HepG2 (cell line): Measurements from ENCODE around the gene S100A16. TPM values are rescaled to one million over a fixed set of nuclear protein-coding genes. Genes with fewer than 3 reads are reported as not detected.

Experiments used
- ATAC-seq: fragments of 200-7000 bp; cut with Tn5 transposase; 3 replicates; pipeline ENCODE4 v1.9.1; 2020; ENCODE audit warnings: mild to moderate bottlenecking, moderate library complexity
- BruUV-seq: library from RNA; stranded (reverse); fragments of 400-500 nt; replicated peaks from 2 replicates; lab custom pipeline; 2021; lab: Mats Ljungman, UMichigan
- CTCF ChIA-PET: fragments of 300-600 bp; formaldehyde crosslinking; extraction: SDS; loops from one replicate; lab custom pipeline; 2021; ENCODE audit warnings: low total read pairs, inconsistent platforms, low intra/inter-chr PET ratio; lab: Yijun Ruan, JAX
- POLR2A ChIA-PET: fragments of 350-600 bp; sonication (Branson Sonifier 250); formaldehyde crosslinking; loops from one replicate; lab custom pipeline; 2020; ENCODE audit warnings: antibody characterized with exemption, inconsistent platforms; lab: Yijun Ruan, JAX
- DNase-seq: peaks from one replicate; pipeline ENCODE4 v3.0.0-alpha.2; 2015; ENCODE audit warnings: low spot score
- FAIRE-seq: peaks from 3 replicates; lab custom pipeline; 2011; peaks lifted over from hg19 to GRCh38; lab: Jason Lieb, UNC
- H2AFZ ChIP-seq: one replicate; pipeline ENCODE4 v1.6.1; 2011; ENCODE audit warnings: low read length, inconsistent platforms
- H3K27ac ChIP-seq: fragments of 300-600 bp; 3 replicates; pipeline ENCODE4 v1.8.0; 2011; ENCODE audit warnings: mixed run types, mild to moderate bottlenecking, mixed read lengths, low read length, inconsistent platforms; ENCODE audit not compliant: insufficient read depth; ENCODE audit errors: extremely low read length
- H3K27me3 ChIP-seq, 2 experiments: fragments of 200-600 bp in 1 of 2; 2 replicates in 1 of 2; 3 replicates in 1 of 2; pipeline versions ENCODE4 v1.6.0 to v1.8.0; 2011; ENCODE audit warnings: low read length in 2 of 2, mild to moderate bottlenecking in 2 of 2, moderate library complexity in 2 of 2, inconsistent platforms in 1 of 2; ENCODE audit not compliant: insufficient read depth in 2 of 2, control insufficient read depth in 1 of 2
- H3K36me3 ChIP-seq, 2 experiments: fragments of 200-600 bp in 1 of 2; replicated peaks in 1 of 2; 2 replicates in 1 of 2; 3 replicates in 1 of 2; pipeline versions ENCODE4 v1.5.1 to v1.8.0; 2011; ENCODE audit warnings: low read length in 2 of 2, inconsistent platforms in 1 of 2; ENCODE audit not compliant: insufficient read depth in 2 of 2, control insufficient read depth in 1 of 2
- H3K4me1 ChIP-seq: 2 replicates; pipeline ENCODE4 v1.5.1; 2012; ENCODE audit warnings: low read length, inconsistent platforms; ENCODE audit not compliant: insufficient read depth
- H3K4me2 ChIP-seq: 2 replicates; pipeline ENCODE4 v1.6.0; 2011; ENCODE audit warnings: low read depth, low read length, inconsistent platforms
- H3K4me3 ChIP-seq, 3 experiments: fragments of 200-600 bp in 1 of 3; sonication (generic), shearing (Covaris generic) in 1 of 3; replicated peaks in 1 of 3; 2 replicates each; pipeline ENCODE4 v1.5.1; 2011 to 2016; ENCODE audit warnings: low read length in 3 of 3, inconsistent platforms in 2 of 3, low read depth in 2 of 3, mild to moderate bottlenecking in 2 of 3, control low read depth in 1 of 3, mixed read lengths in 1 of 3; ENCODE audit not compliant: insufficient read depth in 1 of 3
- H3K79me2 ChIP-seq: one replicate; pipeline ENCODE4 v1.6.1; 2011; ENCODE audit warnings: low read length, inconsistent platforms; ENCODE audit not compliant: insufficient read depth
- H3K9ac ChIP-seq: 2 replicates; pipeline ENCODE4 v1.6.0; 2011; ENCODE audit warnings: mild to moderate bottlenecking, low read depth, low read length, inconsistent platforms; ENCODE audit not compliant: insufficient read depth
- H3K9me3 ChIP-seq: 2 replicates; pipeline ENCODE4 v1.5.1; 2012; ENCODE audit warnings: mild to moderate bottlenecking, low read length
- H4K20me1 ChIP-seq: 2 replicates; pipeline ENCODE4 v1.6.0; 2011; ENCODE audit warnings: inconsistent platforms, mild to moderate bottlenecking, low read length, moderate library complexity; ENCODE audit not compliant: insufficient read depth
- HOXA7 ChIP-seq: sonication (generic); formaldehyde crosslinking; IDR thresholded peaks from 2 replicates; pipeline ENCODE4 v1.8.1; 2022; ENCODE audit warnings: mild to moderate bottlenecking, missing genetic modification reagents, moderate library complexity
- KAT2B ChIP-seq: fragments of 150-350 bp; IDR thresholded peaks from 2 replicates; pipeline ENCODE4 v1.6.1; 2014; ENCODE audit warnings: low read depth, low read length, borderline replicate concordance
- KLF9 ChIP-seq: IDR thresholded peaks from 2 replicates; pipeline ENCODE4 v1.6.1; 2016; ENCODE audit warnings: low read depth
- MED13 ChIP-seq: sonication (generic); formaldehyde crosslinking; IDR thresholded peaks from 2 replicates; pipeline ENCODE4 v1.5.0; 2020; ENCODE audit warnings: missing genetic modification reagents
- PRDM15 ChIP-seq: sonication (generic); formaldehyde crosslinking; IDR thresholded peaks from 2 replicates; pipeline ENCODE4 v1.4.0; 2020; ENCODE audit warnings: missing genetic modification reagents
- SMYD3 ChIP-seq: sonication (generic); formaldehyde crosslinking; IDR thresholded peaks from 2 replicates; pipeline ENCODE4 v1.8.1; 2023; ENCODE audit warnings: mild to moderate bottlenecking, missing genetic modification reagents
- TFDP2 ChIP-seq: sonication (generic); formaldehyde crosslinking; IDR thresholded peaks from 2 replicates; pipeline ENCODE4 v1.4.0; 2020; ENCODE audit warnings: missing genetic modification reagents
- YEATS4 ChIP-seq: sonication (generic); formaldehyde crosslinking; IDR thresholded peaks from 2 replicates; pipeline ENCODE4 v1.4.0; 2020; ENCODE audit warnings: missing genetic modification reagents, borderline replicate concordance
- ZNF546 ChIP-seq: sonication (generic); formaldehyde crosslinking; conservative IDR thresholded peaks from 2 replicates; pipeline ENCODE4 v1.8.1; 2023; ENCODE audit warnings: mild to moderate bottlenecking, missing genetic modification reagents
- ZNF616 ChIP-seq: sonication (generic); formaldehyde crosslinking; IDR thresholded peaks from 2 replicates; pipeline ENCODE4 v1.5.0; 2020; ENCODE audit warnings: low read depth, mild to moderate bottlenecking, missing genetic modification reagents
- ZNF687 ChIP-seq: sonication (generic); formaldehyde crosslinking; IDR thresholded peaks from 2 replicates; pipeline ENCODE4 v1.5.1; 2020; ENCODE audit warnings: mild to moderate bottlenecking, missing genetic modification reagents, moderate library complexity
- ZNF746 ChIP-seq: sonication (generic); formaldehyde crosslinking; IDR thresholded peaks from 2 replicates; pipeline ENCODE4 v1.8.0; 2022; ENCODE audit warnings: mild to moderate bottlenecking, missing genetic modification reagents
- WGBS: methylation state at CpG from one replicate; pipeline ENCODE4 v1.1.6; 2017; ENCODE audit warnings: low lambda C conversion rate; 5-methylcytosine and 5-hydroxymethylcytosine counted together
- in situ Hi-C: cut with HindIII; loops from 2 replicates; pipeline ENCODE4 v1.10.0; 2017; ENCODE audit warnings: low pct_unique_long_range_greater_than_20kb; ENCODE audit not compliant: extremely low pct_ligation_motif_present
- intact Hi-C: fragments of 100-400 bp; cut with micrococcal nuclease; formaldehyde crosslinking; loops from one replicate; pipeline ENCODE4 v1.10.0; 2022; ENCODE audit not compliant: unreplicated experiment
- polyA plus RNA-seq, 8 experiments: library from polyadenylated mRNA; depleted of rRNA in 3 of 8; stranded (reverse) in 7 of 8; unstranded in 1 of 8; fragments of >200 nt; fragmentation: Illumina TruSeq in 4 of 8; extraction: Trizol in 4 of 8; gene quantifications; 2 replicates each; pipeline versions ENCODE4 v1.2.1 to v1.2.3, GENCODE V29; 2011 to 2016; ENCODE audit warnings: low read depth in 4 of 8, missing spikeins in 1 of 8, mixed read lengths in 1 of 8; ENCODE audit not compliant: insufficient read depth in 1 of 8
- total RNA-seq, 5 experiments: library from RNA; depleted of rRNA; stranded (reverse); fragments of >200 nt; fragmentation: Illumina TruSeq; extraction: Trizol; gene quantifications; 2 replicates each; pipeline ENCODE4 v1.2.3, GENCODE V29; 2016; ENCODE audit warnings: low read depth in 1 of 5
- TF ChIP-seq, protein P1 (sequence below): sonication (generic); formaldehyde crosslinking; IDR thresholded peaks from 2 replicates; pipeline ENCODE4 v1.5.0; 2020; ENCODE audit warnings: mild to moderate bottlenecking, missing genetic modification reagents, moderate library complexity

The S100A16 gene
- total and polyA plus RNA-seq, 2 of the 13 experiments (the other 11 are each of a cell fraction or from before 2014, with no cell fraction given) = 46.0 to 195 TPM

GRCh38 chr1:153624965-153625611 is 12.2 kb upstream of the S100A16 start:
- no peak overlapping the region for H3K4me3 ChIP-seq
- H2AFZ ChIP-seq = no peak overlapping the region
- peaks cover 29% of the 10 kb centered on the region for H3K79me2 ChIP-seq
- CTCF ChIA-PET = no interaction called here
- POLR2A ChIA-PET = interaction anchor here (15.2 kb wide), 1 partner anchor 14 kb away, joined by 390 read pairs; the partner anchor contains the start of genes S100A14 and S100A16
- no peak for ATAC-seq
- in situ Hi-C loops = loop anchor here (5.0 kb wide), 2 partner anchors 53 to 118 kb away; no protein-coding TSS in a partner anchor
- H3K27me3 ChIP-seq = no peaks in the 10 kb centered on the region
- FAIRE-seq = no peak
- H3K4me2 ChIP-seq = no peak overlapping the region
- H3K9me3 ChIP-seq = no peaks in the 10 kb centered on the region
- H3K9ac ChIP-seq = no peak overlapping the region
- peaks cover 2 to 3% of the 10 kb centered on the region in 2 experiments; a peak in 2 of 5 replicates for H3K36me3 ChIP-seq
- peaks cover 35% of the 10 kb centered on the region for H3K4me1 ChIP-seq
- BruUV-seq = no TSS peak
- no peaks in the 10 kb centered on the region for H4K20me1 ChIP-seq
- WGBS = 94% methylated on average over 10 of the region's 10 CpGs
- no peak overlapping the region for H3K27ac ChIP-seq
- intact Hi-C loops = loop anchor here (5.0 kb wide), 1 partner anchor 113 kb away; no protein-coding TSS in a partner anchor
- DNase-seq = no peak
- TF ChIP-seq ZNF546 (CRISPR knock-in tag) = no peak
- TF ChIP-seq ZNF746 (CRISPR knock-in tag) = no peak
- no peak for TF ChIP-seq ZNF687 (CRISPR knock-in tag)
- no peak for TF ChIP-seq YEATS4 (CRISPR knock-in tag)
- no peak for TF ChIP-seq KAT2B
- no peak for TF ChIP-seq SMYD3
- no peak for TF ChIP-seq HOXA7 (CRISPR knock-in tag)
- no peak for TF ChIP-seq KLF9 (CRISPR knock-in tag)
- no peak for TF ChIP-seq PRDM15 (CRISPR knock-in tag)
- TF ChIP-seq ZNF616 (CRISPR knock-in tag) = no peak
- no peak for TF ChIP-seq TFDP2 (CRISPR knock-in tag)
- TF ChIP-seq MED13 = no peak
- TF ChIP-seq, protein P1, sequence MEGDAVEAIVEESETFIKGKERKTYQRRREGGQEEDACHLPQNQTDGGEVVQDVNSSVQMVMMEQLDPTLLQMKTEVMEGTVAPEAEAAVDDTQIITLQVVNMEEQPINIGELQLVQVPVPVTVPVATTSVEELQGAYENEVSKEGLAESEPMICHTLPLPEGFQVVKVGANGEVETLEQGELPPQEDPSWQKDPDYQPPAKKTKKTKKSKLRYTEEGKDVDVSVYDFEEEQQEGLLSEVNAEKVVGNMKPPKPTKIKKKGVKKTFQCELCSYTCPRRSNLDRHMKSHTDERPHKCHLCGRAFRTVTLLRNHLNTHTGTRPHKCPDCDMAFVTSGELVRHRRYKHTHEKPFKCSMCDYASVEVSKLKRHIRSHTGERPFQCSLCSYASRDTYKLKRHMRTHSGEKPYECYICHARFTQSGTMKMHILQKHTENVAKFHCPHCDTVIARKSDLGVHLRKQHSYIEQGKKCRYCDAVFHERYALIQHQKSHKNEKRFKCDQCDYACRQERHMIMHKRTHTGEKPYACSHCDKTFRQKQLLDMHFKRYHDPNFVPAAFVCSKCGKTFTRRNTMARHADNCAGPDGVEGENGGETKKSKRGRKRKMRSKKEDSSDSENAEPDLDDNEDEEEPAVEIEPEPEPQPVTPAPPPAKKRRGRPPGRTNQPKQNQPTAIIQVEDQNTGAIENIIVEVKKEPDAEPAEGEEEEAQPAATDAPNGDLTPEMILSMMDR (CRISPR knock-in tag) = no peak
